ENCODE results near the gene TMEM59L. TPM values are rescaled to one million over a fixed set of nuclear protein-coding genes. Genes with fewer than 3 reads are reported as not detected.

The TMEM59L gene
- total and polyA plus RNA-seq, 2 of the 4 experiments (the other 2 are of a cell fraction): under 0.01 to 5.9 TPM

DNA sequence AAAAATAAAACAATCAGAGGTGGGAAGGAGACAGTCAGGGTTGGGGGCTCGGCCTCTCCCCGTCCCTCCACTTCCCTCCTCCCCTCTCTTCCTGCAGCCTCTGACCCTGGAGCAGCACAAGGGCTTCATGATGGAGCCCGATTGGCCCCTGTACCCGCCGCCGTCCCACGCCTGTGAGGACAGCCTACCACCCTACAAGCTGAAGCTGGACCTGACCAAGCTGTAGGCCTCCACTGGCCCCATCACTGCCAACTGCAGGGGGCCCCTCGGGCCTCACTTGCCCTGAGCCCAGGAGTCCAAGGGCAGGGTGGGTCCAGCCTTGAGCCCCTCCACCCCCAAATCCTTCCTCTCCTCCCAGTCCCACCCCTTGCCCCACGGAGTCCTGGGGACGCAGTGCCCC lies 7.6 kb downstream of the TMEM59L start:
- no peak overlapping the region for H3K9ac ChIP-seq (ENCODE audit: low read depth, low read length)
- ATAC-seq (ENCODE audit: low read depth) (no peak), DNase-seq (no peak)
- H4K91ac ChIP-seq (ENCODE audit: insufficient read depth, low read depth, low read length): no peak overlapping the region
- no peak overlapping the region for H3K14ac ChIP-seq (replicated peaks; ENCODE audit: low read depth, low read length)
- H3K9me3 ChIP-seq (ENCODE audit: control insufficient read depth, insufficient read depth, low read length): peaks cover 4% of the 10 kb centered on the region; the same call in 1 of the 2 replicates
- in situ Hi-C loops (cut with MboI; ENCODE audit: low sequenced_read_pairs) (no loop called here), intact Hi-C loops (cut with micrococcal nuclease) (no loop called here), dilution Hi-C loops (cut with HindIII; ENCODE audit: low sequenced_read_pairs, unreplicated experiment) (no loop called here)
- no peak overlapping the region for H2AK9ac ChIP-seq (replicated peaks; ENCODE audit: low read depth, low read length, poor library complexity)
- TF ChIP-seq POLR2A (IDR thresholded peaks at IDR 0.05; ENCODE audit: low read depth, low read length): no peak
- TF ChIP-seq USF2 (IDR thresholded peaks at IDR 0.05; ENCODE audit: low read depth, low read length): no peak
- no peak for TF ChIP-seq RCOR1 (IDR thresholded peaks at IDR 0.05; ENCODE audit: insufficient replicate concordance, low read length)
- TF ChIP-seq CTCF (conservative IDR thresholded peaks at IDR 0.05; ENCODE audit: low read depth, low read length): no peak
- TF ChIP-seq MXI1 (IDR thresholded peaks at IDR 0.05; ENCODE audit: borderline replicate concordance, low read depth, low read length): no peak
- no peak for TF ChIP-seq CHD1 (IDR thresholded peaks at IDR 0.05; ENCODE audit: low read depth, low read length)
- TF ChIP-seq ELK1 (IDR thresholded peaks at IDR 0.05; ENCODE audit: borderline replicate concordance, low read depth, low read length): no peak
- TF ChIP-seq RAD21 (IDR thresholded peaks at IDR 0.05; ENCODE audit: low read length): no peak
- no peak for TF ChIP-seq BHLHE40 (IDR thresholded peaks at IDR 0.05; ENCODE audit: low read depth, low read length)
- no peak for TF ChIP-seq RFX5 (IDR thresholded peaks at IDR 0.05; ENCODE audit: low read depth, low read length)
- no peak for TF ChIP-seq CEBPB (IDR thresholded peaks at IDR 0.05; ENCODE audit: low read depth, low read length)
- TF ChIP-seq NFE2L2 (IDR thresholded peaks at IDR 0.05; ENCODE audit: low read depth, low read length): no peak
- TF ChIP-seq MAZ (IDR thresholded peaks at IDR 0.05; ENCODE audit: borderline replicate concordance, low read depth, low read length): no peak
- no peak for TF ChIP-seq MAFK (IDR thresholded peaks at IDR 0.05; ENCODE audit: low read depth, low read length)
- no peak for TF ChIP-seq SMC3 (IDR thresholded peaks at IDR 0.05; ENCODE audit: low read depth, low read length)
- TF ChIP-seq FOS (IDR thresholded peaks at IDR 0.05; ENCODE audit: low read depth, low read length): no peak
- no peak overlapping the region for H2BK5ac ChIP-seq (ENCODE audit: low read depth, low read length, poor library complexity, severe bottlenecking)
- no peak overlapping the region for H3K23ac ChIP-seq (ENCODE audit: low read depth, low read length)
- BruUV-seq (replicated peaks): no TSS peak
- no peaks in the 10 kb centered on the region for H3K9me1 ChIP-seq (ENCODE audit: insufficient read depth, low read length)
- no peak overlapping the region for H3K4me2 ChIP-seq (ENCODE audit: low read depth, low read length)
- H2AK5ac ChIP-seq (ENCODE audit: low read depth, low read length): no peak overlapping the region
- no peak overlapping the region for H4K5ac ChIP-seq (ENCODE audit: low read depth, low read length)
- H2BK15ac ChIP-seq (ENCODE audit: low read depth, low read length): no peak overlapping the region
- no peaks in the 10 kb centered on the region for H3K79me1 ChIP-seq (ENCODE audit: low read depth in 1 of 2, low read length in 2 of 2)
- no peak overlapping the region for H2BK120ac ChIP-seq (ENCODE audit: low read depth, low read length)
- H3K4me3 ChIP-seq (ENCODE audit: insufficient read depth, low read depth, low read length): no peak overlapping the region
- H3K4ac ChIP-seq (ENCODE audit: low read depth, low read length): no peak overlapping the region
- no peak overlapping the region for H3K27ac ChIP-seq (ENCODE audit: insufficient read depth, low read length)
- H4K8ac ChIP-seq (ENCODE audit: low read depth in 2 of 2, low read length in 2 of 2): no peak overlapping the region
- WGBS, 2 experiments (ENCODE audit: extremely low coverage in 2 of 2, insufficient read length in 1 of 2): 67% methylated on average over 5 of the region's 10 CpGs; no CpG with 5 or more reads in 1 of the 2 experiments
- H3K27me3 ChIP-seq (ENCODE audit: control insufficient read depth, insufficient read depth, low read length): peaks cover 9% of the 10 kb centered on the region
- H3K4me1 ChIP-seq (ENCODE audit: control insufficient read depth, insufficient read depth, low read length): no peaks in the 10 kb centered on the region
- no peak overlapping the region for H2BK20ac ChIP-seq (ENCODE audit: low read depth, low read length)
- H2AFZ ChIP-seq (replicated peaks; ENCODE audit: low read length, poor library complexity): no peak overlapping the region
- POLR2A ChIA-PET (ENCODE audit: unreplicated experiment): no interaction called here
- CTCF ChIA-PET: interaction anchor here (0.6 kb wide), 1 partner anchor 525 kb away, joined by 3 read pairs; no protein-coding TSS in a partner anchor
- H3K36me3 ChIP-seq (ENCODE audit: control insufficient read depth, insufficient read depth, low read length): no peaks in the 10 kb centered on the region
- no peaks in the 10 kb centered on the region for H4K20me1 ChIP-seq (ENCODE audit: insufficient read depth, low read length)
- no peak overlapping the region for H3K56ac ChIP-seq (ENCODE audit: extremely low read depth, insufficient read depth, low read length)
- H3K18ac ChIP-seq (ENCODE audit: low read depth, low read length): no peak overlapping the region

Measured in IMR-90 (cell line).